Endothelial cell of umbilical vein (primary cell): ENCODE data around the gene DUSP28.

ENCODE experiments used
- EZH2 ChIP-seq: IDR thresholded peaks from 2 replicates; pipeline ENCODE4 v1.6.1; 2012; ENCODE audit warnings: borderline replicate concordance, low read depth, mild to moderate bottlenecking, moderate library complexity, low read length, inconsistent platforms; ENCODE audit not compliant: severe bottlenecking
- GATA2 ChIP-seq: IDR thresholded peaks from 2 replicates; pipeline ENCODE4 v1.7.0; 2011; ENCODE audit warnings: low read depth, mild to moderate bottlenecking, moderate library complexity, mixed read lengths, low read length; ENCODE audit not compliant: insufficient read length, insufficient read depth
- POLR2A ChIP-seq: IDR thresholded peaks from 2 replicates; pipeline ENCODE4 v1.6.1; 2012; ENCODE audit warnings: low read depth, mild to moderate bottlenecking, control low read depth, low read length
- TF ChIP-seq, protein P1 (sequence below), 2 donors: IDR thresholded peaks; 1 replicate in 1 of 2; 2 replicates in 1 of 2; pipeline ENCODE4 v1.5.1; 2011; ENCODE audit warnings: low read length in 2 of 2, mild to moderate bottlenecking in 2 of 2, moderate library complexity in 2 of 2, control low read depth in 1 of 2, inconsistent platforms in 1 of 2, low read depth in 1 of 2; ENCODE audit not compliant: insufficient read depth in 1 of 2; ENCODE audit errors: extremely low read depth in 1 of 2

DNA sequence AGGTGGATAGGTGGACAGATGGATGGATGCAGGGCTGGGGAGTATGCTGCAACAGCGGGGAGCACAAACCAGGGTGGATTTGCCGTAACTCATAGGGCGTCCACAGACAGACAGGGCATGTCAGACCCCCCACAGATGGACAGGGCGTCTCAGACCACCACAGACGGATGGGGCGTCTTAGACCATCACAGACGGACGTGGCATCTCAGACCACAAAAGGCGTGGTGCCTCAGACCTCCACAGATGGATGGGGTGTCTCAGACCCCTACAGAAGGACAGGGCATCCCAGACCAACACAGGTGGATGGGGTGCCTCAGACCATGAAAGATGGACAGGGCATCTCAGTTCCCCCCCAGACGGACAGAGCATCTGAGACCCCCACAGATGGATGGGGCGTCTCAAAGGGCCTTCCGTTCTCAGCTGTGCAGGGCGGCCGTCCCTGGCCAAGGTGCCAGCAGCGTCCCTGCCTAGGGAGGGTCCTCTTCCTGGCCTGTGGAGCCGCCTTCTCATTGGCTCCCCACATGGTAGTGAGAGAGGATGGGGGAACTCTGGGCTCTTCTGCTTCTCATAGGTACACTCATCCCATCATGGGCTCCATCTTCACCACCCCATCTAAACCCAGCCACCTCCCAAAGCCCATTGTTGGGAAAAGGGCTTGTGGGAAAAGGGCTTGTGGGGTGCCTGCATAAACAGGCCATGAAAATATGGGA lies 4.5 kb upstream of the DUSP28 start:
- no peak for TF ChIP-seq POLR2A
- TF ChIP-seq, protein P1, sequence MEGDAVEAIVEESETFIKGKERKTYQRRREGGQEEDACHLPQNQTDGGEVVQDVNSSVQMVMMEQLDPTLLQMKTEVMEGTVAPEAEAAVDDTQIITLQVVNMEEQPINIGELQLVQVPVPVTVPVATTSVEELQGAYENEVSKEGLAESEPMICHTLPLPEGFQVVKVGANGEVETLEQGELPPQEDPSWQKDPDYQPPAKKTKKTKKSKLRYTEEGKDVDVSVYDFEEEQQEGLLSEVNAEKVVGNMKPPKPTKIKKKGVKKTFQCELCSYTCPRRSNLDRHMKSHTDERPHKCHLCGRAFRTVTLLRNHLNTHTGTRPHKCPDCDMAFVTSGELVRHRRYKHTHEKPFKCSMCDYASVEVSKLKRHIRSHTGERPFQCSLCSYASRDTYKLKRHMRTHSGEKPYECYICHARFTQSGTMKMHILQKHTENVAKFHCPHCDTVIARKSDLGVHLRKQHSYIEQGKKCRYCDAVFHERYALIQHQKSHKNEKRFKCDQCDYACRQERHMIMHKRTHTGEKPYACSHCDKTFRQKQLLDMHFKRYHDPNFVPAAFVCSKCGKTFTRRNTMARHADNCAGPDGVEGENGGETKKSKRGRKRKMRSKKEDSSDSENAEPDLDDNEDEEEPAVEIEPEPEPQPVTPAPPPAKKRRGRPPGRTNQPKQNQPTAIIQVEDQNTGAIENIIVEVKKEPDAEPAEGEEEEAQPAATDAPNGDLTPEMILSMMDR (IDR thresholded peaks at IDR 0.05; ENCODE audit: extremely low read depth in 1 of 2, insufficient read depth in 1 of 2, low read depth in 1 of 2, low read length in 2 of 2), result no peak
- no peak for TF ChIP-seq EZH2
- TF ChIP-seq GATA2, result no peak
